Measurements from ENCODE around the gene LDHAL6A. TPM values are rescaled to one million over a fixed set of nuclear protein-coding genes. Genes with fewer than 3 reads are reported as not detected.

The LDHAL6A gene
- total and polyA plus RNA-seq, 2 donors (not counting 3 experiments of a cell fraction or from before 2014, with no cell fraction given): not detected

- dilution Hi-C loops (cut with MboI; ENCODE audit: extremely low pct_ligation_motif_present, low sequenced_read_pairs) (no loop called here), intact Hi-C loops (cut with micrococcal nuclease) (no loop called here)
- Histone ChIP-seq H3K9me3 (replicated peaks; ENCODE audit: control insufficient read depth, insufficient read depth, low read length) (no peaks in the 10 kb centered on the region), H4K20me1 (replicated peaks; ENCODE audit: control insufficient read depth, extremely low read depth, insufficient read depth, low read length) (no peaks in the 10 kb centered on the region), H3K27ac (ENCODE audit: insufficient read depth, low read depth, low read length) (no peak overlapping the region), H3K36me3 (ENCODE audit: control insufficient read depth in 2 of 2, extremely low read depth in 1 of 2, insufficient read depth in 2 of 2, low read length in 2 of 2) (no peaks in the 10 kb centered on the region), H2AFZ (ENCODE audit: low read depth, low read length) (no peak overlapping the region), H3K9me1 (replicated peaks; ENCODE audit: control insufficient read depth, extremely low read depth, insufficient read depth, low read length) (no peaks in the 10 kb centered on the region), H3K4me3 (replicated peaks in 1 of 3; ENCODE audit: insufficient read depth in 1 of 3, low read depth in 1 of 3, low read length in 3 of 3) (no peak overlapping the region), H3K4me1 (ENCODE audit: control insufficient read depth, extremely low read depth, insufficient read depth, low read length) (peaks cover 5% of the 10 kb centered on the region), H3K79me2 (ENCODE audit: control insufficient read depth, insufficient read depth, low read length) (no peaks in the 10 kb centered on the region), H3K27me3 (ENCODE audit: control insufficient read depth in 2 of 2, insufficient read depth in 2 of 2, low read length in 2 of 2) (no peaks in the 10 kb centered on the region), H3K9ac (replicated peaks; ENCODE audit: extremely low read depth, insufficient read depth, low read length) (no peak overlapping the region), H3K4me2 (ENCODE audit: insufficient read depth, low read length) (no peak overlapping the region)
- CTCF ChIA-PET: no interaction called here
- POLR2A ChIA-PET: no interaction called here
- BruUV-seq (replicated peaks): no TSS peak
- no peak for FAIRE-seq
- DNase-seq (ENCODE audit: low read depth, low spot score): peak; percentile 72
- TF ChIP-seq POLR2A (IDR thresholded peaks at IDR 0.05; ENCODE audit: low read depth, low read length) (no peak), EZH2 (IDR thresholded peaks at IDR 0.05; ENCODE audit: borderline replicate concordance, low read depth, low read length, severe bottlenecking) (no peak), FOS (IDR thresholded peaks at IDR 0.05; ENCODE audit: borderline replicate concordance, insufficient read depth, low read length) (peak; percentile 75), JUN (IDR thresholded peaks at IDR 0.05; ENCODE audit: borderline replicate concordance, insufficient read depth, insufficient read length, low read depth) (peak; percentile 57), MAX (IDR thresholded peaks at IDR 0.05; ENCODE audit: insufficient read depth, insufficient read length) (no peak), GATA2 (IDR thresholded peaks at IDR 0.05; ENCODE audit: insufficient read depth, insufficient read length, low read depth, low read length) (peak; percentile 89)
Measured at GRCh38 chr11:18457450-18457849, 1.8 kb downstream of the LDHAL6A start.

- Histone ChIP-seq H3K36me3 (ENCODE audit: control insufficient read depth in 2 of 2, extremely low read depth in 1 of 2, insufficient read depth in 2 of 2, low read length in 2 of 2) (no peaks in the 10 kb centered on the region), H3K9me1 (replicated peaks; ENCODE audit: control insufficient read depth, extremely low read depth, insufficient read depth, low read length) (no peaks in the 10 kb centered on the region), H3K4me3 (replicated peaks in 1 of 3; ENCODE audit: insufficient read depth in 1 of 3, low read depth in 1 of 3, low read length in 3 of 3) (no peak overlapping the region), H3K9ac (replicated peaks; ENCODE audit: extremely low read depth, insufficient read depth, low read length) (no peak overlapping the region), H3K27ac (ENCODE audit: insufficient read depth, low read depth, low read length) (no peak overlapping the region), H4K20me1 (replicated peaks; ENCODE audit: control insufficient read depth, extremely low read depth, insufficient read depth, low read length) (no peaks in the 10 kb centered on the region), H3K9me3 (replicated peaks; ENCODE audit: control insufficient read depth, insufficient read depth, low read length) (no peaks in the 10 kb centered on the region), H3K4me1 (ENCODE audit: control insufficient read depth, extremely low read depth, insufficient read depth, low read length) (peaks cover 5% of the 10 kb centered on the region), H3K79me2 (ENCODE audit: control insufficient read depth, insufficient read depth, low read length) (no peaks in the 10 kb centered on the region), H3K27me3 (ENCODE audit: control insufficient read depth in 2 of 2, insufficient read depth in 2 of 2, low read length in 2 of 2) (no peaks in the 10 kb centered on the region), H3K4me2 (ENCODE audit: insufficient read depth, low read length) (no peak overlapping the region), H2AFZ (ENCODE audit: low read depth, low read length) (no peak overlapping the region)
- ChIA-PET POLR2A (no interaction called here), CTCF (no interaction called here)
- dilution Hi-C loops (cut with MboI; ENCODE audit: extremely low pct_ligation_motif_present, low sequenced_read_pairs) (no loop called here), intact Hi-C loops (cut with micrococcal nuclease) (no loop called here)
- no peak for DNase-seq (ENCODE audit: low read depth, low spot score)
- no TSS peak for BruUV-seq (replicated peaks)
- FAIRE-seq: no peak
- no peak for TF ChIP-seq GATA2 (IDR thresholded peaks at IDR 0.05; ENCODE audit: insufficient read depth, insufficient read length, low read depth, low read length)
Measured at GRCh38 chr11:18459634-18460033, 4.0 kb downstream of the LDHAL6A start.
